ENCODE data around the gene PDE6H. TPM values are rescaled to one million over a fixed set of nuclear protein-coding genes. Genes with fewer than 3 reads are reported as not detected.

Gene PDE6H
- total RNA-seq, 1 donor from 2014 or later = not detected

GRCh38 chr12:14964406-14964805, 8.4 kb upstream of the PDE6H start:
- H3K27ac Mint-ChIP-seq (ENCODE audit: unreplicated experiment) = no peak overlapping the region
- no peaks in the 10 kb centered on the region for H3K9me3 Mint-ChIP-seq (ENCODE audit: unreplicated experiment)
- TF ChIP-seq CTCF (IDR thresholded peaks at IDR 0.05; ENCODE audit: partially characterized antibody, unreplicated experiment) = no peak
- H3K27me3 Mint-ChIP-seq (ENCODE audit: unreplicated experiment) = no peaks in the 10 kb centered on the region
- DNase-seq = no peak
- no peaks in the 10 kb centered on the region for H3K4me1 Mint-ChIP-seq (ENCODE audit: low read depth, unreplicated experiment)
- H3K36me3 Mint-ChIP-seq (ENCODE audit: unreplicated experiment) = no peaks in the 10 kb centered on the region
- H3K4me3 Mint-ChIP-seq (ENCODE audit: unreplicated experiment) = no peak overlapping the region

- Mint-ChIP-seq H3K4me1 (ENCODE audit: low read depth, unreplicated experiment) (no peaks in the 10 kb centered on the region), H3K27ac (ENCODE audit: unreplicated experiment) (no peak overlapping the region), H3K4me3 (ENCODE audit: unreplicated experiment) (no peak overlapping the region), H3K9me3 (ENCODE audit: unreplicated experiment) (no peaks in the 10 kb centered on the region), H3K36me3 (ENCODE audit: unreplicated experiment) (no peaks in the 10 kb centered on the region), H3K27me3 (ENCODE audit: unreplicated experiment) (no peaks in the 10 kb centered on the region)
- TF ChIP-seq CTCF (IDR thresholded peaks at IDR 0.05; ENCODE audit: partially characterized antibody, unreplicated experiment) = no peak
- DNase-seq = no peak
Measured at GRCh38 chr12:14965221-14965620, 7.6 kb upstream of the PDE6H start.

GRCh38 chr12:14968478-14968877, 4.4 kb upstream of the PDE6H start:
- Mint-ChIP-seq H3K4me1 (ENCODE audit: low read depth, unreplicated experiment) (no peaks in the 10 kb centered on the region), H3K4me3 (ENCODE audit: unreplicated experiment) (no peak overlapping the region)

GRCh38 chr12:14970473-14970872, 2.4 kb upstream of the PDE6H start:
- no peak for TF ChIP-seq CTCF (IDR thresholded peaks at IDR 0.05; ENCODE audit: partially characterized antibody, unreplicated experiment)
- H3K27ac Mint-ChIP-seq (ENCODE audit: unreplicated experiment) = no peak overlapping the region
- no peaks in the 10 kb centered on the region for H3K9me3 Mint-ChIP-seq (ENCODE audit: unreplicated experiment)

More at GRCh38 chr12:14968478-14968877, 4.4 kb upstream of the PDE6H start:
- Mint-ChIP-seq H3K27me3 (ENCODE audit: unreplicated experiment) (peaks cover 3% of the 10 kb centered on the region), H3K9me3 (ENCODE audit: unreplicated experiment) (no peaks in the 10 kb centered on the region), H3K36me3 (ENCODE audit: unreplicated experiment) (no peaks in the 10 kb centered on the region), H3K27ac (ENCODE audit: unreplicated experiment) (no peak overlapping the region)
- no peak for DNase-seq
- no peak for TF ChIP-seq CTCF (IDR thresholded peaks at IDR 0.05; ENCODE audit: partially characterized antibody, unreplicated experiment)

GRCh38 chr12:14974633-14975032, 1.8 kb downstream of the PDE6H start:
- Mint-ChIP-seq H3K4me1 (ENCODE audit: low read depth, unreplicated experiment) (no peaks in the 10 kb centered on the region), H3K27ac (ENCODE audit: unreplicated experiment) (no peak overlapping the region), H3K36me3 (ENCODE audit: unreplicated experiment) (no peaks in the 10 kb centered on the region), H3K9me3 (ENCODE audit: unreplicated experiment) (no peaks in the 10 kb centered on the region), H3K4me3 (ENCODE audit: unreplicated experiment) (no peak overlapping the region), H3K27me3 (ENCODE audit: unreplicated experiment) (peaks cover 3% of the 10 kb centered on the region)
- DNase-seq = no peak
- TF ChIP-seq CTCF (IDR thresholded peaks at IDR 0.05; ENCODE audit: partially characterized antibody, unreplicated experiment) = no peak

More at GRCh38 chr12:14970473-14970872, 2.4 kb upstream of the PDE6H start:
- H3K4me3 Mint-ChIP-seq (ENCODE audit: unreplicated experiment) = no peak overlapping the region
- no peak for DNase-seq
- peaks cover 3% of the 10 kb centered on the region for H3K27me3 Mint-ChIP-seq (ENCODE audit: unreplicated experiment)
- no peaks in the 10 kb centered on the region for H3K36me3 Mint-ChIP-seq (ENCODE audit: unreplicated experiment)
- H3K4me1 Mint-ChIP-seq (ENCODE audit: low read depth, unreplicated experiment) = no peaks in the 10 kb centered on the region

Data from glutamatergic neuron (in vitro differentiated cells).